Peyer's patch (tissue), 4 donors: ENCODE measurements around the gene C2.

ENCODE experiments used
- CTCF ChIP-seq, 6 experiments: fragments of 450-650 bp in 4 of 6; fragments of 200-600 bp in 2 of 6; sonication (generic) in 1 of 6; IDR thresholded peaks; one replicate each; pipeline ENCODE4 v1.5.1; 2017 to 2019; ENCODE audit warnings: antibody characterized with exemption in 6 of 6, mild to moderate bottlenecking in 3 of 6, moderate library complexity in 1 of 6
- POLR2A ChIP-seq, 2 donors: fragments of 450-650 bp; IDR thresholded peaks; one replicate each; pipeline ENCODE4 v1.5.1; 2017; ENCODE audit warnings: antibody characterized with exemption in 2 of 2, mild to moderate bottlenecking in 2 of 2, moderate library complexity in 2 of 2

- TF ChIP-seq CTCF (IDR thresholded peaks at IDR 0.05) (no peak), POLR2A (IDR thresholded peaks at IDR 0.05) (no peak)
Observed at GRCh38 chr6:31915351-31915750, 12.2 kb upstream of the C2 start.
